NCI-H128 (cell line): Measurements from ENCODE around the gene A3GALT2.

ENCODE experiments used
- DNase-seq: peaks from one replicate; lab custom pipeline; 2025; ENCODE audit not compliant: unreplicated experiment; lab: John Stamatoyannopoulos, UW

Gene A3GALT2

DNA sequence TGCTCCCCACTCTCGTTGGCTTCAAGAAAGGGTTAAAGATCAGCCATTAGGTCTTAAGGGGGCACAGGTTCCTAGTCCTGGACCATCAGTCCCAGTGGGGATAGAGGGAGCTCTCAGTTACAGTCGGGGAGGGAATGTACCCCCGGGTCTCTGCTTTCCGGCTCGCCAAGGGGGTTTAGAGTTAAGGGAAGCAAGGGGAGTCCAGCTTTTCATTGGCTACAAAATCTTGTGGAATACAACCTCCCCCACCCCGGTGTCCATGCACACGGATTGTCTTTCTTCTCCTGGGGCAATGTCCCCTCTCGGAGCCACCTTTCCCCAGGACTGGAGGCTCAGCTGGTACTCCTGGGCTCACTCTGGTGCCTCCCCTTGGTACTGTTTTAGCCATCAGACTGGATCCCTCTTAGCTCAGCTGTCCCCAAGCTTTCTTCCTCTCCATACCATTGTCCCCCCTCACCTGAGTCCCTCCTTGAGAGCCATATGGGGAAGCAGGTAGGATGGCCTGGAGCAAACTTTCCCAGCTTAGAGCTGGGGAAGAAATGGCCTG lies at the start of gene A3GALT2:
Gene A3GALT2 (minus strand): TSS at position 480 of the 547 bp plus-strand sequence. CDS start 0 bp downstream, at position 480.
- DNase-seq: no peak

- no peak for DNase-seq
These were observed 49.4 kb upstream of the A3GALT2 start for GRCh38 chr1:33370301-33370700.

DNA sequence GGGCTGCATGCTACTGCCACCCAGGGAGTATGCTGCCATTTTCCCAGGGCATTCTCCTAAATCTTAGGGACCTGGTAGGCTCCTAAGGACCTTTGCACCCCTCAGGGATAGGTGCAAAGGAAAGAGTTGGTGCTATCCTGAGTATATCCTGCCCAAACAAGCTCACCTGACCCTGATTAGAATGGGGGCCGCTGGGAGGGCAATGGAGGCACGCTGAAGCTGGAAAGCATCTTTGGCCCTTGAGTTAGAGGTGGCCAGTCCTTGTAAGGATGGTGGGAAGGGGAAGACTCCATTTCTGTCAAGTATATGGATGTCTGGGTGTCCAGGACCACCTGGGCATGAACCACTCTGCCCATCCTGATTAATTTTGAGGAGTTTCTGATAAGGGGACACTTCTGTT lies 48.9 kb upstream of the A3GALT2 start:
- no peak for DNase-seq

GRCh38 chr1:33369081-33369480 lies 48.2 kb upstream of the A3GALT2 start:
- no peak for DNase-seq

DNA sequence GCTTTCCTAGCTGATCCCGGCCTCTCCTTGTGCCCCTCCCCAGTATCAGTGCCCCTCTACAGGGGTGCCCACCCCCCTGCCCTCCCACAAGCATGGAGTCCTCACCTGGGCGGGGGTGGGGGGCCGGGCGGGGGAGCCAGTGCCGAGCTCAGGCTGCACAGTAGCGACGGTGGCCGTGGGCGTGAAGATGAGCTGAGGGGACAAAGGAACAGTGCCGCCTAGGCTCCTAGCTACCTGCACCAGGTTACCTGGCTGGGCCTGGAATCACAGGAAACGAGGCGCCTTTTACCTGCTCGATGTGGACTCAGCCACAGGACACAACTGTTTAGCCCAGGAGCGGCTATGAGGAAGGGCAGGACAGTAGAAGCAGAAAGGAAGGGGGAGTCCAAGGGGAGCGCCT lies 47.5 kb upstream of the A3GALT2 start:
- no peak for DNase-seq

- DNase-seq: peak; percentile 65
These were observed 46.8 kb upstream of the A3GALT2 start for GRCh38 chr1:33367485-33368405.

GRCh38 chr1:33366762-33367484 lies 46.0 kb upstream of the A3GALT2 start:
- DNase-seq: no peak

DNA sequence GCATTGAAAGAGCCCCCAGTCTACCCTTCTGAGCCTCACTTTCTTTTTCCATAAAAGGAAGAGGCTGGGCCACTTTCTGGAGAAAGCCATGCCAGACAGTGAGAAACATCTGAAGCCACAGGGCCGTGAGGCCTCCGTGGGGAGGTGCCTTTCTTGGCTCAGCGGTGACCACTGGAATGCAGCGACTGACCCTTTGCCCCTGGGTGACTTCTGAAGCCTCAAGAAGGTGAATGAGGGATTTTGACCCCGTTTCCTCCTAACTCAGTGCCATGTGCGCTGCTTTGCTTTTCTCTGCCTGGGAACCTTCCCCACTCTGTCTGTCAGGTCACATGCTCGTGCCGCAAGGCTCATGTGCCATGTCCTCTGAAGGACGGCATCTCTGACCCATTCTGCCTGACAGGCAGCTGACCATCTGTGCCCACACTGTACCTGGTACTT lies 44.7 kb upstream of the A3GALT2 start:
- no peak for DNase-seq

GRCh38 chr1:33364565-33364918 lies 43.6 kb upstream of the A3GALT2 start:
- no peak for DNase-seq

DNA sequence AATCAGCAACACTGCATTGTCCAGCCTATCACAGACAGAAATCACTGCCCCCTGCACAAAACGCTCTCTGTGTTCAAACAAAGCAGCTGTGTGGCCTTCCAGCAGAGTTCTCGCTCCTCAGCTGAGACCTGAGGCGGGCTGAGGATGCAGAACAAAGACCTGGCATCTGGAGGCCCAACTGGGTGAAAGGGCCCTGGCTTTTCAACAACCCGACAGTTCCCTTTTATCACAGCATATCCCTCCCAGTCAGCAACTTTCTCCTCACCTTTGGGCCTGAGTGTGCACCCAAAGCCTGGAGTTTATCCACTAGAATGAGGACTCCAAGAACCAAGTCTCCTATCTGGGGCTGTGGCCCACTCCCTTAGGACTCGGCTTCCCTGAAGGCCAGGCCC lies 42.6 kb upstream of the A3GALT2 start:
- no peak for DNase-seq

DNA sequence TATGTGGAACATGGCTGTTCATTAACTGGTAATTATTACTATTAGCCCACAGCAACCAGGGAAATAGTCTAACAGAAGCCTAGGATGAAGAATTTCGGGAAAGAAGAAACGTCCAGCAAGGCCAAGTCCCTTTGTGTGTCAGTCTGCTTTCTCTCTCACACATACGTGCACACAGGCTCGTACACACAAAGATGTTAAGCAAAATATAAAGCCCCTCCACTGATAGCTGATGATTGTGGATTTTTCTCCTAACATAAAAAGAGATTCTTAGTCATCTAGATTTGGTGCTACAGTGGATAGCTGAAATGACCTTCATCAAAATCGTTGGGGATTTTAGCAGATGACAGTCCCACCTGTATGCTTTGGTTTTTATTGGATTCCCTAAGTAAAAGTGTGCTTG lies 42.1 kb upstream of the A3GALT2 start:
- DNase-seq: no peak

- no peak for DNase-seq
These were observed 40.8 kb upstream of the A3GALT2 start for GRCh38 chr1:33361532-33362235.

- DNase-seq: no peak
These were observed 39.5 kb upstream of the A3GALT2 start for GRCh38 chr1:33360367-33360766.

DNA sequence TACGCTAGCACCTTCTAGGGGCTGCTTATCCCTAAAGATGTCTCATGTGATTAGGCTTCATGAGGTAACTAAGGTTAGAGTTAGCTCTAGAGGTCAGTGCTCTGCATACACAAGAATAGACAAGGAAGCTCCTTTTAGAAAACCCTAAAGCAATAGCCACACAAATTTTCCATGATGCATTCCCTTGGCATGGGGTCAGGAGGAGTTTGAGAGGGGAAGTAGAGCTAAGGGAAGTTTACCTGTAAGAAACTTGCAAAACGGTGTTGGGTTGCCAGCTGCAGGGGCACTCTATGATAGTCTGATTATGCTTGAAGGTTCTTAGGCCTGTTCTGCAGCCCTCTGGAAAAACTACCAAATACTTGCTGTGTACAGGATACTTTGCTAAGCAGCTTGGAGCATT lies 39.0 kb upstream of the A3GALT2 start:
- DNase-seq: no peak

DNA sequence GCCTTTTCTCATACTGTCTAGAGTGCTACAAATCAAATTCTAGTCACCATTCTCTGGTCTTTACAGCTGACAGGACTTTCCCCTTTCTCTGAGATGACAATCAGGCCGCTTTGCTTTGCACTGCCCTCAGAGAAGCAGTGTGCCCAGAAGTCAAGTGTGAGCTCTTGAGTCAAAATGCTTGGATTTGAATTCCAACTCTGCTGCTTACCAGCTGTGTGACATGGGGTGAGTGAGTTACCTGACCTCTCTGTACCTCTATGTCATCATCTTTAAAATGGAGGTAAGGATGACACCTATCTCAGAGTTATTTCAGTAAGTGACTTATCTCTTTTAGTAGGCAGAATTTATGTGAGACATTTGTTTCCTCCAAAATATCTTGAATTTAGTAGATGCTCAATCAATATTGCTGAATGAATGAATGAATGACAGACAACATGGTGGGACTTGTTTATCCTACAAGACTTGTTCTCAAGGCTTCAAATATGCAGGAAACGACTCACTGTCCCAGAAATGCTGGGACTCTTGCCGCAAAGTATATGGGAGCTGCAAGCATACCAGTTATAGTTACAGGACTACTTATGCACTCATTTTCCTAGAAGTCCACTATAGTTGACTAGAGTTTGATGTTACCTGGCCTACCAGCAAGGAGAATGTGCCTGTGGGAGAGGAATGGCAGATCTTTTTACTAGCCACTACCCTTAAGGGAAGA lies 38.1 kb upstream of the A3GALT2 start:
- DNase-seq: no peak

DNA sequence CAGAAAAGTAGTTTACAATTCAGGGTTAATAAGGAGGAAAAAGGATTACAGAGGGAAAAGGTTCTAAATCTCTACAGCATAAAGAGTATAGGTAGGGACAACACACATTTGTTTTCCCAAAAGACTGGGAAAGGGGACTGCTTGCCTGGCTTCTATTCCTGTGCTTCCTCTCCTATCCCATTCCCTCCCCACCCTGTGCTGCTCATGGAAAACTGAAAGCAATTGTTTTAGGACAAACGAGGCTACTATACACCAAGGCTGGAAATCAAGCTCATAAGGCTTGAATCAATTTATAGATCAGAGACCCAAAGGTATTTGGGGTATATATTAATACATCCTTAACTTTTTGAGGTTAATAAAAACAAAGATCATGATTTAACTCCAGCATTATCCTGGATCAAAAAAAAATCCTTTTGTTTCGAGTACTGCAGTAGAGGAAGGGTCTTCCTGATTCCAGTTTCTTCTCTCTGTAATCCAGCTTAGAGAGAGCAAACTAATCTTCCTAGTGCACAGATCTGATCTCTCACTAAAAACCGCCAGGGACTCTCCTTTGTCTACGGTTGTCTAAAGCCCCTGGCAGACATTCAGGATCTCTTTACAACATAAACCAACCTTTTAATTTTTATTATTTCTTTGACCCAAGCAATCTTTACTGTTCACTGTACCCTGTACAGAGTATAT lies 37.4 kb upstream of the A3GALT2 start:
- no peak for DNase-seq

GRCh38 chr1:33357099-33357498 lies 36.2 kb upstream of the A3GALT2 start:
- no peak for DNase-seq

DNA sequence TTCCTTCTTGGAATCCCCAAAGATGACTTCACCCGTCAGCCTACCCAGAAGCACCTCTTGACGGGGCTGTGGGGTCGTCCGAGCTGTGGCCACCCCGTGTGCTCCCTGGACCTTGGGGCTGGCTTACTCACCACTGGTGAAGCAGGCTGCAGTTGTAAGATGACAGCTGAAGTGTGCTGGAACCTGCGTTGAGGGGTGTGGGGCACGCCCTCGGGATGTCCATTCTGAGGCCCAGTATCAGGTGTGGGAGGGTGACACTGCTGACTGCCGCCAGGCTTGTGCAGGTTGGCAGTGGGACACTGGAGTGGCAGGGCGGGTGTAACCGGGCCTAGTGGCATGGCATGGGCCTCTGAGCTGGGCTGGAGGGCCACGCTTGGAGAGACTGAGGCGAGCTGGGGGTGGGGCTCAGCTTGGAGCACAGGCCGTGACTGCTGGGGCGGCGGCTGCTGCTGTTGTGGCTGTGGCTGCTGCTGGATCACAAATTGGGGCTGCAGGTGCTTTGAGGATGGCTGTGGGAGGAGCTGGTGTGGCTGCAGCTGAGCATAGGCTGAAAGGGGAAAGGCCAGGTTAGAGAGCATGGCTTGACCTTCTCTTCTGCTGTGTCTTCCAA lies 33.9 kb upstream of the A3GALT2 start:
- DNase-seq: no peak

DNA sequence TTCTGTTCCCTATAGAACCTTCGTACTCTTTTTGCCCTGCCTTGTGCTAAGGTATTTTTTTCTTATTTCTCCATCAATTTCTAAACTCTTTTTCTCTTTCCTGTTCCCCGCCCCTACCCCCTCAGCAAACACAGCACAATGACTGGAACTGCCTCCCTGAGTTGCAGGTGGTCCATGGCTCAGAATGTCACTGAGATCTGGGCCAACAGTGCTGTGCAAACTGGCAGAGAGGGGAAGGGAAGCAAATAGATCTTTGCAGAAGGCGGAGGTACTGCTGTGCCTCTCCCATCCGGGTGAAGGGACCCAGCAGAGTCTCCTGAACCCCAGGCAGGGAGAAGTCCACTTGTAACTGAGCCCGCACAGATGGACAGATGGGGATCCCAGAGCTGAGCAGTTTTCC lies 32.6 kb upstream of the A3GALT2 start:
- no peak for DNase-seq

DNA sequence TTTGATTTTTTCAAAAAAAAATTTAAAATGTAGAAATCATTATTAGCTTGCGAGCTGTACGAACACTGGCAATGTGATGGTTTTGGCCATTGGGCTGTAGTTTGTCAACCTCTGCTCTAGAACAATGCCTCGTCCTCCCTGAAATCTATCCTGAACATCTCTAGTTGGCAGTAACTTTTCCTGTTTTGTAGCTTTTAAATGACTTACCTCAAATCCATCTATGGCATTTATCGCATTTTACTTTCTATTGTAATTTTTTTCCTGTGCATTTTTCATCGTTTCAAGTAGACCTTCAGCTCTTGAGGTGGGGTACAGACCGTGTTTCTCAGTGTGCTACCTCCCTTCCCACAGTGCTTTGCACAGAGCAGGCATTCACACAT lies 30.4 kb upstream of the A3GALT2 start:
- DNase-seq: no peak
